H1 (cell line): ENCODE results near the gene COL21A1. TPM values are rescaled to one million over a fixed set of nuclear protein-coding genes. Genes with fewer than 3 reads are reported as not detected.

Experiments
- CTCF ChIA-PET: fragments of 300-600 bp; sonication (Branson Sonifier 250); formaldehyde crosslinking; loops from one replicate; lab custom pipeline; 2021; ENCODE audit not compliant: partially characterized antibody; lab: Charles Lee
- POLR2A ChIA-PET: fragments of 300-600 bp; sonication (Branson Sonifier 250); formaldehyde crosslinking; loops from one replicate; lab custom pipeline; 2021; ENCODE audit warnings: inconsistent platforms; ENCODE audit not compliant: partially characterized antibody; lab: Charles Lee
- DNase-seq, 2 experiments: peaks; one replicate each; pipeline versions ENCODE4 v3.0.0 to v3.0.0-alpha.2; 2010 to 2022; ENCODE audit warnings: low spot score in 2 of 2, low read depth in 1 of 2, mixed read lengths in 1 of 2
- FAIRE-seq: peaks from 2 replicates; lab custom pipeline; 2011; peaks lifted over from hg19 to GRCh38; lab: Jason Lieb, UNC
- H2AFZ ChIP-seq: 2 replicates; pipeline ENCODE4 v1.8.1; 2012; ENCODE audit warnings: low read length, inconsistent platforms
- H2AK5ac ChIP-seq: 2 replicates; pipeline ENCODE4 v1.6.1; 2013; ENCODE audit warnings: low read depth, low read length
- H2BK120ac ChIP-seq: replicated peaks from 2 replicates; pipeline ENCODE3; 2013; ENCODE audit warnings: low read depth, low read length, inconsistent platforms
- H2BK12ac ChIP-seq: 2 replicates; pipeline ENCODE4 v1.6.1; 2013; ENCODE audit warnings: low read depth, low read length
- H2BK15ac ChIP-seq: 2 replicates; pipeline ENCODE4 v1.6.1; 2013; ENCODE audit warnings: low read length
- H2BK20ac ChIP-seq: 2 replicates; pipeline ENCODE4 v1.6.1; 2013; ENCODE audit warnings: low read length
- H2BK5ac ChIP-seq: 2 replicates; pipeline ENCODE4 v1.6.1; 2013; ENCODE audit warnings: low read depth, low read length
- H3K14ac ChIP-seq: 2 replicates; pipeline ENCODE4 v1.6.1; 2013; ENCODE audit warnings: inconsistent platforms; ENCODE audit not compliant: insufficient read length
- H3K18ac ChIP-seq: 2 replicates; pipeline ENCODE4 v1.6.1; 2013; ENCODE audit warnings: low read length; ENCODE audit errors: extremely low read depth
- H3K23ac ChIP-seq: 2 replicates; pipeline ENCODE4 v1.6.1; 2013; ENCODE audit warnings: inconsistent platforms; ENCODE audit not compliant: insufficient read length
- H3K23me2 ChIP-seq: 2 replicates; pipeline ENCODE4 v1.6.1; 2013; ENCODE audit warnings: low read depth, low read length
- H3K27ac ChIP-seq: 2 replicates; pipeline ENCODE4 v1.6.1; 2011; ENCODE audit warnings: low read depth, low read length, inconsistent platforms
- H3K27me3 ChIP-seq, 4 experiments: replicated peaks in 1 of 4; 1 replicate in 1 of 4; 2 replicates in 3 of 4; pipeline versions ENCODE4 v1.6.1 to v1.8.1; 2011 to 2013; ENCODE audit warnings: low read length in 3 of 4, mild to moderate bottlenecking in 3 of 4, inconsistent platforms in 2 of 4, mixed read lengths in 2 of 4, moderate library complexity in 1 of 4; ENCODE audit not compliant: control insufficient read depth in 3 of 4, insufficient read depth in 3 of 4; ENCODE audit errors: extremely low read depth in 1 of 4
- H3K36me3 ChIP-seq, 4 experiments: 2 replicates each; pipeline versions ENCODE4 v1.6.1 to v1.8.1; 2011 to 2013; ENCODE audit warnings: mild to moderate bottlenecking in 4 of 4, low read length in 3 of 4, moderate library complexity in 2 of 4, control low read depth in 1 of 4, inconsistent platforms in 1 of 4; ENCODE audit not compliant: insufficient read depth in 4 of 4, control insufficient read depth in 2 of 4
- H3K4ac ChIP-seq: replicated peaks from 2 replicates; pipeline ENCODE3; 2013; ENCODE audit warnings: low read length, low read depth, mixed read lengths, inconsistent platforms; ENCODE audit not compliant: insufficient read length
- H3K4me1 ChIP-seq, 4 experiments: replicated peaks in 1 of 4; 1 replicate in 1 of 4; 2 replicates in 3 of 4; pipeline versions ENCODE4 v1.6.1 to v1.8.1; 2011 to 2013; ENCODE audit warnings: low read length in 3 of 4, inconsistent platforms in 2 of 4, mixed read lengths in 1 of 4; ENCODE audit not compliant: insufficient read depth in 4 of 4, control insufficient read depth in 3 of 4
- H3K4me2 ChIP-seq, 2 experiments: 2 replicates each; pipeline versions ENCODE4 v1.6.1 to v1.8.1; 2011 to 2013; ENCODE audit warnings: low read depth in 2 of 2, low read length in 2 of 2, control low read depth in 1 of 2, inconsistent platforms in 1 of 2, mild to moderate bottlenecking in 1 of 2; ENCODE audit not compliant: insufficient read depth in 1 of 2
- H3K4me3 ChIP-seq, 4 experiments: fragments of 200-600, 300-600 bp in 1 of 4; sonication (generic), shearing (Covaris generic), sonication (Bioruptor Twin) in 1 of 4; 2 replicates each; pipeline versions ENCODE4 v1.5.1 to v1.8.1; 2011 to 2016; ENCODE audit warnings: low read length in 4 of 4, low read depth in 3 of 4, control low read depth in 2 of 4, inconsistent platforms in 2 of 4, mild to moderate bottlenecking in 2 of 4, mixed read lengths in 1 of 4, moderate library complexity in 1 of 4; ENCODE audit not compliant: insufficient read depth in 2 of 4; ENCODE audit errors: extremely low read depth in 1 of 4
- H3K56ac ChIP-seq: replicated peaks from 2 replicates; pipeline ENCODE3; 2013; ENCODE audit warnings: low read depth, mild to moderate bottlenecking, mixed read lengths, low read length, inconsistent platforms; ENCODE audit not compliant: insufficient read length
- H3K79me1 ChIP-seq: 2 replicates; pipeline ENCODE4 v1.6.1; 2013; ENCODE audit warnings: low read depth, low read length, control low read depth
- H3K79me2 ChIP-seq, 2 experiments: 2 replicates each; pipeline versions ENCODE4 v1.6.1 to v1.8.1; 2012 to 2013; ENCODE audit warnings: low read length in 2 of 2, mild to moderate bottlenecking in 2 of 2, inconsistent platforms in 1 of 2; ENCODE audit not compliant: insufficient read depth in 2 of 2, control insufficient read depth in 1 of 2
- H3K9ac ChIP-seq, 4 experiments: replicated peaks in 1 of 4; 1 replicate in 1 of 4; 2 replicates in 3 of 4; pipeline versions ENCODE4 v1.6.1 to v1.8.1; 2011 to 2013; ENCODE audit warnings: low read depth in 3 of 4, low read length in 3 of 4, control low read depth in 2 of 4, mild to moderate bottlenecking in 2 of 4, moderate library complexity in 2 of 4, inconsistent platforms in 1 of 4; ENCODE audit errors: extremely low read depth in 1 of 4
- H3K9me3 ChIP-seq, 2 experiments: 2 replicates each; pipeline versions ENCODE4 v1.6.1 to v1.8.1; 2012 to 2013; ENCODE audit warnings: mild to moderate bottlenecking in 2 of 2, moderate library complexity in 2 of 2, control low read depth in 1 of 2, inconsistent platforms in 1 of 2, low read depth in 1 of 2, low read length in 1 of 2, mixed read lengths in 1 of 2; ENCODE audit not compliant: insufficient read depth in 2 of 2
- H4K20me1 ChIP-seq, 2 experiments: replicated peaks in 1 of 2; 2 replicates each; pipeline versions ENCODE3 to v1.8.1; 2011 to 2013; ENCODE audit warnings: inconsistent platforms in 2 of 2, low read length in 2 of 2, mild to moderate bottlenecking in 1 of 2; ENCODE audit not compliant: insufficient read depth in 2 of 2, control insufficient read depth in 1 of 2
- H4K5ac ChIP-seq: 2 replicates; pipeline ENCODE4 v1.6.1; 2013; ENCODE audit warnings: low read length, low read depth, mixed read lengths, inconsistent platforms; ENCODE audit not compliant: insufficient read length
- H4K8ac ChIP-seq: 2 replicates; pipeline ENCODE4 v1.8.0; 2013; ENCODE audit warnings: mild to moderate bottlenecking, moderate library complexity, low read length, inconsistent platforms; ENCODE audit not compliant: insufficient read depth; ENCODE audit errors: extremely low read depth
- H4K91ac ChIP-seq: replicated peaks from 2 replicates; pipeline ENCODE3; 2013; ENCODE audit warnings: low read length, mixed read lengths, inconsistent platforms; ENCODE audit not compliant: insufficient read length
- BRCA1 ChIP-seq: IDR thresholded peaks from 2 replicates; pipeline ENCODE4 v1.6.1; 2012; ENCODE audit warnings: low read depth, low read length, improper control_type of control experiment
- CTBP2 ChIP-seq: IDR thresholded peaks from 2 replicates; pipeline ENCODE4 v1.7.0; 2011; ENCODE audit warnings: borderline replicate concordance, mild to moderate bottlenecking, moderate library complexity, mixed read lengths, low read length; ENCODE audit not compliant: insufficient read depth, insufficient read length
- EP300 ChIP-seq, 2 experiments: IDR thresholded peaks; 1 replicate in 1 of 2; 2 replicates in 1 of 2; pipeline ENCODE4 v1.6.1; 2011 to 2012; ENCODE audit warnings: low read depth in 2 of 2, low read length in 2 of 2, mild to moderate bottlenecking in 2 of 2, borderline replicate concordance in 1 of 2, inconsistent platforms in 1 of 2, moderate library complexity in 1 of 2
- KDM4A ChIP-seq: IDR thresholded peaks from one replicate; pipeline ENCODE4 v1.7.1; 2012; ENCODE audit warnings: low read depth, mild to moderate bottlenecking, moderate library complexity, low read length, inconsistent platforms; ENCODE audit not compliant: severe bottlenecking
- MAFK ChIP-seq: IDR thresholded peaks from 2 replicates; pipeline ENCODE4 v1.6.1; 2012; ENCODE audit warnings: low read depth, mild to moderate bottlenecking, improper control_type of control experiment, low read length
- MAX ChIP-seq: IDR thresholded peaks from 2 replicates; pipeline ENCODE4 v1.6.1; 2012; ENCODE audit warnings: inconsistent platforms
- NRF1 ChIP-seq: IDR thresholded peaks from 2 replicates; pipeline ENCODE4 v1.6.1; 2011; ENCODE audit warnings: mild to moderate bottlenecking, low read depth, low read length, improper control_type of control experiment
- POLR2A ChIP-seq, 2 experiments: IDR thresholded peaks; 1 replicate in 1 of 2; 2 replicates in 1 of 2; pipeline ENCODE4 v1.6.1; 2011; ENCODE audit warnings: low read depth in 2 of 2, low read length in 2 of 2, mild to moderate bottlenecking in 2 of 2; ENCODE audit errors: control extremely low read depth in 1 of 2
- POLR2AphosphoS5 ChIP-seq: IDR thresholded peaks from 2 replicates; pipeline ENCODE4 v1.6.1; 2011; ENCODE audit warnings: low read depth, low read length
- RNF2 ChIP-seq: fragments of 200-900, 300-1000 bp; sonication (generic); IDR thresholded peaks from 2 replicates; pipeline ENCODE4 v1.7.1; 2016; ENCODE audit warnings: borderline replicate concordance, low read depth, mild to moderate bottlenecking, antibody characterized with exemption, low read length; ENCODE audit not compliant: poor library complexity, severe bottlenecking; ENCODE audit errors: missing control alignments
- RXRA ChIP-seq: IDR thresholded peaks from 2 replicates; pipeline ENCODE4 v1.6.1; 2011; ENCODE audit warnings: low read depth, mild to moderate bottlenecking, low read length, moderate library complexity; ENCODE audit not compliant: insufficient read depth
- SIX5 ChIP-seq: IDR thresholded peaks from 2 replicates; pipeline ENCODE4 v1.6.1; 2011; ENCODE audit warnings: mild to moderate bottlenecking, low read depth, low read length
- SP1 ChIP-seq: IDR thresholded peaks from 2 replicates; pipeline ENCODE4 v1.6.1; 2011; ENCODE audit warnings: low read depth, low read length
- TCF12 ChIP-seq: IDR thresholded peaks from 2 replicates; pipeline ENCODE4 v1.6.1; 2011; ENCODE audit warnings: low read depth, mild to moderate bottlenecking, low read length
- TEAD4 ChIP-seq: IDR thresholded peaks from 2 replicates; pipeline ENCODE4 v1.6.1; 2012; ENCODE audit warnings: low read depth, low read length, inconsistent platforms, mixed read lengths
- ZNF274 ChIP-seq: IDR thresholded peaks from 2 replicates; pipeline ENCODE4 v1.7.0; 2012; ENCODE audit warnings: low read length, borderline replicate concordance; ENCODE audit errors: extremely low read depth
- polyA plus RNA-seq, 7 experiments: library from polyadenylated mRNA; depleted of rRNA in 3 of 7; stranded (reverse) in 5 of 7; unstranded in 2 of 7; fragments of >200 nt in 5 of 7; fragments of 200-250 nt in 2 of 7; gene quantifications; 1 replicate in 5 of 7; 2 replicates in 1 of 7; 4 replicates in 1 of 7; pipeline versions ENCODE4 v1.2.1 to v1.2.3, GENCODE V29; 2011 to 2013; ENCODE audit warnings: missing spikeins in 2 of 7, mixed read lengths in 2 of 7
- total RNA-seq: library from RNA; stranded (reverse); fragmentation: NEBNext Ultra II Directional; extraction: Animal tissue kit (Norgen Biotek cat#: 25700); gene quantifications from 2 replicates; pipeline ENCODE4 v1.2.1, GENCODE V29; 2021

The COL21A1 gene
- total and polyA plus RNA-seq, 2 of the 8 experiments (the other 6 are each of a cell fraction or from before 2014, with no cell fraction given): 1.6 to 3.4 TPM

- no peak overlapping the region for H4K8ac ChIP-seq
- H2BK12ac ChIP-seq: no peak overlapping the region
- H4K20me1 ChIP-seq: no peaks in the 10 kb centered on the region
- no peak overlapping the region for H3K4ac ChIP-seq
- H3K4me1 ChIP-seq: no peaks in the 10 kb centered on the region
- ChIA-PET CTCF (interaction anchor here (1.0 to 1.5 kb wide), 2 partner anchors 101 to 105 kb away, joined by 3 to 6 read pairs; no protein-coding TSS in a partner anchor), POLR2A (no interaction called here)
- H3K56ac ChIP-seq: no peak overlapping the region
- H3K4me3 ChIP-seq: no peak overlapping the region
- no peak overlapping the region for H3K9ac ChIP-seq
- FAIRE-seq (no peak), DNase-seq (no peak)
- H3K14ac ChIP-seq: no peak overlapping the region
- no peaks in the 10 kb centered on the region for H3K79me2 ChIP-seq
- no peak overlapping the region for H2BK20ac ChIP-seq
- H2AFZ ChIP-seq: no peak overlapping the region
- H4K5ac ChIP-seq: no peak overlapping the region
- H3K27me3 ChIP-seq: no peaks in the 10 kb centered on the region
- H2BK15ac ChIP-seq: no peak overlapping the region
- H3K79me1 ChIP-seq: no peaks in the 10 kb centered on the region
- H3K4me2 ChIP-seq: no peak overlapping the region
- no peaks in the 10 kb centered on the region for H3K36me3 ChIP-seq
- H2AK5ac ChIP-seq: no peak overlapping the region
- H3K27ac ChIP-seq: no peak overlapping the region
- no peak overlapping the region for H2BK5ac ChIP-seq
- no peaks in the 10 kb centered on the region for H3K9me3 ChIP-seq
- H4K91ac ChIP-seq: no peak overlapping the region
- H3K23me2 ChIP-seq: no peaks in the 10 kb centered on the region
- no peak overlapping the region for H3K23ac ChIP-seq
- no peak overlapping the region for H3K18ac ChIP-seq
- H2BK120ac ChIP-seq: no peak overlapping the region
- TF ChIP-seq RXRA: no peak
- no peak for TF ChIP-seq POLR2AphosphoS5
- no peak for TF ChIP-seq KDM4A
- TF ChIP-seq SIX5: no peak
- TF ChIP-seq POLR2A (IDR thresholded peaks at IDR 0.05; ENCODE audit: control extremely low read depth in 1 of 2, low read depth in 2 of 2, low read length in 2 of 2): no peak
- no peak for TF ChIP-seq NRF1
- no peak for TF ChIP-seq BRCA1
- no peak for TF ChIP-seq MAFK
- TF ChIP-seq ZNF274: no peak
- no peak for TF ChIP-seq SP1
- TF ChIP-seq TCF12: no peak
- TF ChIP-seq EP300 (IDR thresholded peaks at IDR 0.05; ENCODE audit: borderline replicate concordance in 1 of 2, low read depth in 2 of 2, low read length in 2 of 2): no peak
- no peak for TF ChIP-seq CTBP2
- TF ChIP-seq TEAD4: no peak
- TF ChIP-seq MAX: no peak
- no peak for TF ChIP-seq RNF2
Observed at GRCh38 chr6:56187686-56188085, 59.7 kb downstream of the COL21A1 start.
